DOHH2 (cell line): ENCODE data around the gene ACLY.

ENCODE experiments used
- EZH2phosphoT487 ChIP-seq: fragments of 200-600 bp; sonication (generic); IDR thresholded peaks from 2 replicates; pipeline ENCODE4 v1.6.1; 2017; ENCODE audit warnings: borderline replicate concordance, mild to moderate bottlenecking, antibody characterized with exemption, low read length, moderate library complexity, mixed read lengths
- TF ChIP-seq, protein P1 (sequence below): fragments of 200-600 bp; sonication (generic); IDR thresholded peaks from one replicate; pipeline ENCODE4 v1.5.1; 2014; ENCODE audit warnings: antibody characterized with exemption, mild to moderate bottlenecking, low read depth, low read length; ENCODE audit not compliant: poor library complexity, severe bottlenecking

DNA sequence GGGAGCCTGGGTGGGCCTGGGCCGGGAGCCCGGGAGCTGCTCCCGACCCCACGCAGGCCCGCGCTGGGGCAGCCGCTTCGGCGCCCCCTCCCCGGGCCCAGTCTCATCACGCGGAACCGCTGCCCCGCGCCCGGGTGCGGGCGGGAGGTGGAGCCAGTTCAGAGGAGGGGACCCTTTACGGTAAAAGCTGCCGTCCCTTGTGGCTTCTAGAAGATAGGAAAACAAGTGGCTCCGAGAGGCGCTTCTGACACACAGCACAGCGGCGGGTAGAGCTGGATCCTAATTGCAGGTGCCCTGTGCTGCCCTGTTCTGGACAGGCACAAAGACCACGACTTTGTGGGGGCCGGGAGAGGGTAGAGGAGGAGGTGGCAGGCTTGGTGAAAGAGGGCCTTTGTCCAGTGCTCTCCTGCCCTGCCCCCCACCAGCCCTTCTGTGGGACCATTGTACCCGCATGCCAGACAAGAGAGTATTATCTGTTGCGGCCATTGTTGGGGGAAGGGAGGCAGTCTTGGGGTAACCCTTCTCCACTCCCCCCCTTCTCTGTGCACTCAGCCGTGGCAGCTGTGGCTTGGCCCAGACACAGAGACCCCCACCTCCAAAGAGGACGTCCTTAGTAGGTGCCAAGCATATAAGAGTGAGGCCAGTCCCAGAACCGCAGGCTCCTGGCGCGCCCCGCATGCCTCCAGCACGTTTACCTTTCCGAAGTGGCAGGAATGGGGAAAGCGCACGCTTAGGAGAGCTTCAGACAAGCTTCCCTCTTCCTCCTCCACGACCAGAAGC lies 48.6 kb upstream of the ACLY start:
- TF ChIP-seq, protein P1, sequence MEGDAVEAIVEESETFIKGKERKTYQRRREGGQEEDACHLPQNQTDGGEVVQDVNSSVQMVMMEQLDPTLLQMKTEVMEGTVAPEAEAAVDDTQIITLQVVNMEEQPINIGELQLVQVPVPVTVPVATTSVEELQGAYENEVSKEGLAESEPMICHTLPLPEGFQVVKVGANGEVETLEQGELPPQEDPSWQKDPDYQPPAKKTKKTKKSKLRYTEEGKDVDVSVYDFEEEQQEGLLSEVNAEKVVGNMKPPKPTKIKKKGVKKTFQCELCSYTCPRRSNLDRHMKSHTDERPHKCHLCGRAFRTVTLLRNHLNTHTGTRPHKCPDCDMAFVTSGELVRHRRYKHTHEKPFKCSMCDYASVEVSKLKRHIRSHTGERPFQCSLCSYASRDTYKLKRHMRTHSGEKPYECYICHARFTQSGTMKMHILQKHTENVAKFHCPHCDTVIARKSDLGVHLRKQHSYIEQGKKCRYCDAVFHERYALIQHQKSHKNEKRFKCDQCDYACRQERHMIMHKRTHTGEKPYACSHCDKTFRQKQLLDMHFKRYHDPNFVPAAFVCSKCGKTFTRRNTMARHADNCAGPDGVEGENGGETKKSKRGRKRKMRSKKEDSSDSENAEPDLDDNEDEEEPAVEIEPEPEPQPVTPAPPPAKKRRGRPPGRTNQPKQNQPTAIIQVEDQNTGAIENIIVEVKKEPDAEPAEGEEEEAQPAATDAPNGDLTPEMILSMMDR, result no peak
- TF ChIP-seq EZH2phosphoT487, result no peak
